Fibroblast of the aortic adventitia (primary cell): ENCODE data around the gene MRPS18B. TPM values are rescaled to one million over a fixed set of nuclear protein-coding genes. Genes with fewer than 3 reads are reported as not detected.
A peak's percentile ranks its signal among the peaks of the same experiment; 100 is the strongest.

Experiments used
- DNase-seq: peaks from one replicate; pipeline ENCODE4 v3.0.0-alpha.2; 2010; ENCODE audit warnings: low read depth
- H3K4me3 ChIP-seq: 2 replicates; pipeline ENCODE4 v1.5.1; 2011; ENCODE audit warnings: low read depth, mild to moderate bottlenecking, control low read depth, low read length, moderate library complexity
- CTCF ChIP-seq: IDR thresholded peaks from 2 replicates; pipeline ENCODE4 v1.5.1; 2011; ENCODE audit warnings: mild to moderate bottlenecking, low read length, control low read depth, inconsistent platforms; ENCODE audit not compliant: insufficient read depth
- total RNA-seq: library from RNA; depleted of rRNA; stranded (reverse); fragments of >200 nt; gene quantifications from 2 replicates; pipeline ENCODE4 v1.2.3, GENCODE V29; 2012; ENCODE audit warnings: low replicate concordance

Gene MRPS18B
- total RNA-seq, 1 donor: 110 TPM

GRCh38 chr6:30615958-30616810, 1.5 kb upstream of the MRPS18B start:
- no peak for TF ChIP-seq CTCF
- peak overlapping the region; percentile 97 for H3K4me3 ChIP-seq
- DNase-seq: peak; percentile 45

GRCh38 chr6:30616811-30617564, 652 bp upstream of the MRPS18B start, which contains the start of gene PPP1R10:
Gene PPP1R10 (minus strand): TSS chr6:30617243. CDS start chr6:30609944, 7,299 bp downstream.
- H3K4me3 ChIP-seq: peak within 1 kb of the TSS; percentile 97
- DNase-seq: peak; percentile 100
- TF ChIP-seq CTCF: no peak

- H3K4me3 ChIP-seq: peak overlapping the region; percentile 88
- DNase-seq: peak; percentile 26
- no peak for TF ChIP-seq CTCF
Observed at GRCh38 chr6:30618270-30618797, 694 bp downstream of the MRPS18B start.

- DNase-seq: no peak
- TF ChIP-seq CTCF: no peak
- H3K4me3 ChIP-seq: no peak overlapping the region
Observed at GRCh38 chr6:30619561-30619960, 1.9 kb downstream of the MRPS18B start.

GRCh38 chr6:30625511-30625910, 7.9 kb downstream of the MRPS18B start:
- DNase-seq: no peak
- H3K4me3 ChIP-seq: no peak overlapping the region
- no peak for TF ChIP-seq CTCF

GRCh38 chr6:30626484-30627366, 9.1 kb downstream of the MRPS18B start, which contains the start of gene ATAT1:
Gene ATAT1 (plus strand): TSS chr6:30626874.
- TF ChIP-seq CTCF: peak; percentile 57
- DNase-seq: peak; percentile 67
- H3K4me3 ChIP-seq: peak within 1 kb of the TSS; percentile 85
